GM19468 (cell line): Measurements from ENCODE around the gene F3.
"Not testable (repeated sequence)": the region's sequence is repeated elsewhere in the genome, so short reads cannot be mapped to it uniquely, and the experiment has no call there.

Source experiments
- ATAC-seq: cut with Tn5 transposase; IDR thresholded peaks from one replicate; pipeline ENCODE4 v1.9.1; 2021; ENCODE audit warnings: mild to moderate bottlenecking, moderate library complexity, moderate number of reproducible peaks; ENCODE audit not compliant: unreplicated experiment; ENCODE audit errors: extremely low read depth

Gene F3

GRCh38 chr1:94541246-94542087 lies at the start of gene F3:
TSS of gene F3 (minus strand) at chr1:94541759. CDS start at chr1:94541636, 123 bp downstream.
- ATAC-seq = no peak

- no peak for ATAC-seq
Observed at GRCh38 chr1:94590203-94591137, 48.9 kb upstream of the F3 start.

DNA sequence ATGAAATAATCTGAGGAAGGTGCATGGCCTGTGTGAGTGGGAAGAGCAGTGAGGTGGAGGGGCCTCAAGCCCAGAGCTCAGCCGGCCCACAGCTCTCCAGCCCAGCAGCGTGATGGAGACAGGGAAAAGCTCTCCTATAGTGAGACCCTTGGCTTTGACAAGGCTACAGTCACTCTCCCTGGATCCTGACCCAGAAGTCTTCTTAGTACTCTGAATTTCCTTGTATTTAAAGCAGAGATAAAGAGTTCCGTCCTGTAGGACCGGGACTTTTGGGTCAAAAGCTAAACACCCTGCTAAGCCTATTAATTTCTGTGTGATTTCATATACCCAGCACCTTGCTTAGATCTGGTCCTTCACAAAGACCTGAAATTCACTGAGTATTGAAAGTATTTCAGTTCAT lies 48.2 kb upstream of the F3 start:
- no peak for ATAC-seq

- no peak for ATAC-seq
Observed at GRCh38 chr1:94582565-94582964, 41.0 kb upstream of the F3 start.

DNA sequence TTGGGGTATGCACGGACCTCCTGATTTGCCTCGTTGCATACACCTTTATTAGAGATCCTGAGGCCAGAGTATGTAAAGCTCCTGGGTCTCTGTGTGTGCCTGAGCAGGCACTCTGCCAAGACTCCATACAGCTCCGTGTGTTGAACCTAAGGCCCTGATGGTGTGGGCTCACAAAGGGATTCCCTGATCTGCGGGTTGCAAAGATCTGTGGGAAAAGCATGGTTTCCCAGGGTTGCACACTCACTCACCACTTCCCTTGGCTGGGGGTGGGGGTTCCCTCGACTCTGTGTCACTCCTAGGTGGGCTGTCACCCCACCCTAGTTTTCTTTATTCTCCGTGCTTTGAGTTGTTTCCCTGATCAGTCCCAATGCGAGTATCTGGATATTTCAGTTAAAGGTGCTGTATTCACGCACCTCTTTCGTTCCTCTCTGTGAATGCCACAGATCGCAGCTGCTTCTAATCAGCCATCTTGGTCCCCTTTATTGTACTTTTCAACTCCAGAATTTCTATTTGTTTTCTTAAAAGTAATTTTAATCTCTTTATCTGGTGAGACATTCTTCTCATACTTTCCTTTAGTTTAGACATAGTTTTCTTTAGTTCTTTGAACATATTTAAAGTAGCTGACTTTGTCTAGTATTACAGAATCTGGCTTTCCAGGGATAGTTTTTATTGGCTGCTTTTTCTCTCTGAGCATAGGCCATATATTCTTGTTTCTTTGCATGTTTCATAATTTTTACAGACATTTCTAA lies 39.0 kb upstream of the F3 start:
- no peak for ATAC-seq

GRCh38 chr1:94579876-94580294 lies 38.3 kb upstream of the F3 start:
- ATAC-seq = no peak

GRCh38 chr1:94578856-94579255 lies 37.3 kb upstream of the F3 start:
- no peak for ATAC-seq

DNA sequence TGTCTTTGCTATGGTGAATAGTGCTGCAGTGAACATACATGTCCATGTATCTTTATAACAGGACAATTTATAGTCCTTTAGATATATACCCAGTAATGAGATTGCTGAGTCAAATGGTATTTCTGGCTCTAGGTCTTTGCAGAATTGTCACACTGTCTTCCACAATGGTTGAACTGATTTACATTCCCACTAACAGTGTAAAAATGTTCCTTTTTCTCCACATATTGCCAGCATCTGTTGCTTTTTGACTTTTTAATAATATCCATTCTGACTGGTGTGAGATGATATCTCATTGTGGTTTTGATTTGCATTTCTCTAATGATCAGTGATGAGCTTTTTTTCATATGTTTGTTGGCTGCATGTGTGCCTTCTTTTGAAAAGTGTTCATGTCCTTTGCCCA lies 32.4 kb upstream of the F3 start:
- ATAC-seq = not testable (repeated sequence)

- no peak for ATAC-seq
Observed at GRCh38 chr1:94572780-94573179, 31.2 kb upstream of the F3 start.

- ATAC-seq = not testable (repeated sequence)
Observed at GRCh38 chr1:94570965-94571364, 29.4 kb upstream of the F3 start.

GRCh38 chr1:94568806-94569205 lies 27.2 kb upstream of the F3 start:
- not testable (repeated sequence) for ATAC-seq

DNA sequence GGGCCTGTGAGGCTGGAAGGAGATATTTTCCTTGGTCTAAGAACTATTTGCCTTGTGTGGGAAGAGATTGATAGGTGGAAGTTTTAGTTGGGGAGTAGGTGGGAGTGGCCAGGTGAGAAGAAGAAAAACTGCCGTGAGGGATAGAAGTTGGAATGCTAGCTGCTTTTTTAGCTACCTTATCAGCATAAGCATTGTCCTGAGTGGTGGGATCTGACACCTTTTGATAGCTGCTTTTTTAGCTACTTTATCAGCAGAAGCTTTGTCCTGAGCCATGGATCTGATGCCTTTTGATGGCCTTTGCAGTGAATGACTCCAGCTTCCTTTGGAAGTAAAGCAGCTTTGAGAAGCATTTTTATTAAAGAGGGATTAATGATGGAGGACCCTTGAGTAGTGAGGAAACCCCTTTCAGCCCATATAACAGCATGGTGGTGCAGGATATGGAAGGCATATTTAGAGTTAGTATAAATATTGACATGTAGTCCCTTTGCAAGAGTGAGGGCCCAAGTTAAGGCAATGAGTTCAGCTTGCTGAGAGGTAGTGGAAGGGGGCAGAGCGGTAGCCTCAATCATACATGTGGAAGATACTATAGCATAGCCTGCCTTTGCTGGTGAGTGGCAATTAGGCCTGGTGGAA lies 26.5 kb upstream of the F3 start:
- ATAC-seq = not testable (repeated sequence)

DNA sequence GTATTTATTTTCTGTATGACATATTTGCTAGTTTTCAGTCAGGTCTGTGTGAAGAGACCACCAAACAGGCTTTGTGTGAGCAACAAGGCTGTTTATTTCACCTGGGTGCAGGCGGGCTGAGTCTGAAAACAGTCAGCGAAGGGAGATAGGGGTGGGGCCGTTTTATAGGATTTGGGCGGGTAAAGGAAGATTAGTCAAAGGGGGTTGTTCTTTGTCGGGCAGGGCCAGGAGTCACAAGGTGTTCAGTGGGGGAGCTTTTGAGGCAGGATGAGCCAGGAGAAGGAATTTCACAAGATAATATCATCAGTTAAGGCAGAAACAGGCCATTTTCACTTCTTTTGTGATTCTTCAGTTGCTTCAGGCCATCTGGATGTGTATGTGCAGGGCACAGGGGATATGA lies 24.9 kb upstream of the F3 start:
- not testable (repeated sequence) for ATAC-seq

GRCh38 chr1:94565901-94566300 lies 24.3 kb upstream of the F3 start:
- ATAC-seq = no peak

GRCh38 chr1:94562519-94563260 lies 21.1 kb upstream of the F3 start:
- ATAC-seq = no peak

DNA sequence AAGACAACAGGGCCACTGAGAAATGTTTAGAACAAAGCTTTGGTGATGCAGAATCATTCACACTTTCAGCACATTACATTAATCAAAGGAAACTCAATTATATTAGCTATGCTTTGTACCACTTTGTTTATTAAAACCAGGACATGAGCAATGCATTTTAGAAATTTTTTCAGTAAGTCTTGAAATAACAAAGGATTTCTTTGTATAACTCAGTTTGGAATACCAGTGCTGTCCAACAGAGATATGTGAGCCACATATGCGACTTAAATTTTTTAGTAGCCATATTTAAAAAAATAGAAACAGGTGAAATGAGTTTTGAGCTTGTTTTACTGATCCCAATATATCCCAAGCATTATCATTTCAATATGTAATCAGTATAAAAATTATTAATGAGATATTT lies 18.8 kb upstream of the F3 start:
- no peak for ATAC-seq

DNA sequence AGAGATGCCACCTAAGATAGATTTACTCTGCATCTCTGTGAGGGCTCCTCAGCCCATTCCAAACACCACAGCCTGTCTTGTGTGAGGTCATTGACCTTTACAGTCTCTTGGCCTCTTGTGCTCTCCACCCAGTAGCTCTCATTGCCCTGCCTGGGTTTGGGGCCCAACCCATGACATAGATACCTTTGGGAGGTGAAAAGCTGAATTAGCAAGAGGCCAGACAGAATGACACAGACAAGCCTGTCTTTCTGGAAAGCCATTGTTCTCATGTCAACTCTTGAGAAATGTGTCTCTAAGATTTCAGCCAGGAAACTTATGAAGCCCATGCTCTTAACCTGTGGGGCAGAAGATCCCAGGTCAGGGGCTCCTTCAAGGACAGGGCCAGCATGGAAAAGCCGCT lies 18.4 kb upstream of the F3 start:
- no peak for ATAC-seq

GRCh38 chr1:94555091-94555490 lies 13.5 kb upstream of the F3 start:
- no peak for ATAC-seq

DNA sequence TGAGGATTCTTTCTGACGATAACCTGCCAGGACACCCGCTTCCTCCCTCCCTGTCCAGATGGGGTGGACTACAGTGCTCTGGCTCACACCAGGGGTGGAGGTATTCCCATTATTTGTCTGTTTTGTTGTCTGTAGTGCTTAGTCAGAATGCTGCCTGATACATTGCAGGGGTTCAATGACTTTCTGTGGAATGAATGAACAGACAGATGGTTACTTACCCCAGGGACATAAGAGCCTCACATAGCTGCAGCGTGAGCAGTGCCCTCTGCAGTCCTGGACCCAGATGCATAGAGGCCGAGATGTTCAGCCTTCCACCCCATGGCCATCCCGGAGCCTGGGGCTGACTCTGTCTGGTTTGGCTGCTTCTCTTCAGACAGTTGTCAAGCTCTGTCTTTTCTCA lies 13.0 kb upstream of the F3 start:
- ATAC-seq = no peak
